Ishikawa (cell line): Measurements from ENCODE around the gene CLDN7.

Experiments
- CEBPB ChIP-seq: IDR thresholded peaks from 2 replicates; pipeline ENCODE4 v1.6.1; 2012
- CREB1 ChIP-seq: IDR thresholded peaks from 2 replicates; pipeline ENCODE4 v1.6.1; 2012; ENCODE audit warnings: low read depth
- EGR1 ChIP-seq: IDR thresholded peaks from 2 replicates; pipeline ENCODE4 v1.6.1; 2012
- EP300 ChIP-seq: IDR thresholded peaks from 2 replicates; pipeline ENCODE4 v1.6.1; 2012; ENCODE audit warnings: borderline replicate concordance
- FOXM1 ChIP-seq: IDR thresholded peaks from 2 replicates; pipeline ENCODE4 v1.6.1; 2012; ENCODE audit warnings: low read depth, borderline replicate concordance
- MAX ChIP-seq: IDR thresholded peaks from 2 replicates; pipeline ENCODE4 v1.6.1; 2012
- NFIC ChIP-seq: IDR thresholded peaks from 2 replicates; pipeline ENCODE4 v1.6.1; 2012
- RAD21 ChIP-seq: IDR thresholded peaks from 2 replicates; pipeline ENCODE4 v1.6.1; 2012; ENCODE audit warnings: low read depth
- REST ChIP-seq: IDR thresholded peaks from 2 replicates; pipeline ENCODE4 v1.6.1; 2012; ENCODE audit warnings: low read depth, mild to moderate bottlenecking
- TAF1 ChIP-seq: IDR thresholded peaks from 2 replicates; pipeline ENCODE4 v1.6.1; 2012; ENCODE audit warnings: low read depth, mild to moderate bottlenecking
- TCF12 ChIP-seq: IDR thresholded peaks from 2 replicates; pipeline ENCODE4 v1.6.1; 2012; ENCODE audit warnings: low read depth
- TEAD4 ChIP-seq: IDR thresholded peaks from 2 replicates; pipeline ENCODE4 v1.6.1; 2012
- USF1 ChIP-seq: IDR thresholded peaks from 2 replicates; pipeline ENCODE4 v1.6.1; 2012
- YY1 ChIP-seq: IDR thresholded peaks from 2 replicates; pipeline ENCODE4 v1.6.1; 2012; ENCODE audit warnings: low read depth
- ZBTB7A ChIP-seq: IDR thresholded peaks from 2 replicates; pipeline ENCODE4 v1.6.1; 2012; ENCODE audit warnings: low read depth

The CLDN7 gene

GRCh38 chr17:7253082-7253481, 9.2 kb downstream of the CLDN7 start:
- no peak for TF ChIP-seq CREB1
- no peak for TF ChIP-seq YY1
- TF ChIP-seq TCF12, result no peak
- TF ChIP-seq EGR1, result no peak
- no peak for TF ChIP-seq MAX
- TF ChIP-seq NFIC, result no peak
- no peak for TF ChIP-seq ZBTB7A
- TF ChIP-seq FOXM1, result no peak
- no peak for TF ChIP-seq EP300
- TF ChIP-seq TAF1, result no peak
- no peak for TF ChIP-seq REST

GRCh38 chr17:7252176-7253043, 9.9 kb downstream of the CLDN7 start, which contains the start of gene ELP5:
TSS of gene ELP5 (plus strand) at chr17:7252215. CDS start at chr17:7252551, 336 bp downstream.
- TF ChIP-seq EP300 (0 out of 2 replicates have a peak, but pooled peaks have one; percentile 27), TAF1 (peak; percentile 55), REST (no peak), FOXM1 (no peak), EGR1 (peak; percentile 97), NFIC (peak; percentile 58), USF1 (no peak; the same call in 1 of the 2 replicates), MAX (no peak; the same call in none of the 2 replicates), TCF12 (peak; percentile 57; the same call in 1 of the 2 replicates), CEBPB (no peak), ZBTB7A (peak; percentile 98), TEAD4 (no peak; the same call in 1 of the 2 replicates), CREB1 (peak; percentile 91), YY1 (peak; percentile 59; the same call in 1 of the 2 replicates), RAD21 (peak; percentile 31; the same call in 1 of the 2 replicates)

GRCh38 chr17:7251661-7252175, 10.6 kb downstream of the CLDN7 start, which contains the start of gene CTDNEP1:
TSS of gene CTDNEP1 (minus strand) at chr17:7251734. CDS start at chr17:7251296, 438 bp downstream.
- TF ChIP-seq CREB1, result peak; percentile 50; the same call in 1 of the 2 replicates
- TF ChIP-seq YY1, result peak; percentile 94
- TF ChIP-seq REST, result no peak
- peak; percentile 80 for TF ChIP-seq TAF1

- 0 out of 2 replicates have a peak, but pooled peaks have one; percentile 21 for TF ChIP-seq ZBTB7A
- no peak for TF ChIP-seq MAX
- no peak for TF ChIP-seq USF1
- TF ChIP-seq TAF1, result no peak
- no peak for TF ChIP-seq TEAD4
- TF ChIP-seq FOXM1, result no peak
Measured at GRCh38 chr17:7250695-7251627, 11.3 kb downstream of the CLDN7 start.
